Measurements from ENCODE around the gene AGTPBP1.

The AGTPBP1 gene

DNA sequence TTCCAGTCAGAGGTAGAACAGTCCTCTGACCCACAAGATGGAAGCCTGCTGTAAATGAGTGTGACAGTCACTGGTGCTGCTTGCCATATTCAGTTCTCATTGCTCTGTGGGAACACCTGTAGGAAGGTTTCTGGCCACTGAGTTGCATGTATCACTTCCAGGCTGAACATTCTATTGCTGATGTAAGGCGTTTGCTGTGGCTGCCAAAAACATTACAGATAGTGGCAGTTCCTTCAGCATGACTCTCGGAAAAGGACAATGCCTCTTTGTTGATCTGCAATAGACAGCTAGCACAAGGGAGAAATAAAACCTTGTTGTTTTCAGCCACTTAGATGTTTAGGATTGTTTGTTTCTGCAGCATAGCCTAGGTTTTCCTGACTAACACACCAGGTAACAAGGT is 217.2 kb downstream of the AGTPBP1 start:
- no peak for TF ChIP-seq CTCF (IDR thresholded peaks at IDR 0.05; ENCODE audit: low read depth, low read length)
- in situ Hi-C loops (cut with HindIII; ENCODE audit: low sequenced_read_pairs), result no loop called here
- H3K4me3 ChIP-seq (ENCODE audit: low read depth, low read length), result no peak overlapping the region
- no peak for DNase-seq (ENCODE audit: low read depth, low spot score)

DNA sequence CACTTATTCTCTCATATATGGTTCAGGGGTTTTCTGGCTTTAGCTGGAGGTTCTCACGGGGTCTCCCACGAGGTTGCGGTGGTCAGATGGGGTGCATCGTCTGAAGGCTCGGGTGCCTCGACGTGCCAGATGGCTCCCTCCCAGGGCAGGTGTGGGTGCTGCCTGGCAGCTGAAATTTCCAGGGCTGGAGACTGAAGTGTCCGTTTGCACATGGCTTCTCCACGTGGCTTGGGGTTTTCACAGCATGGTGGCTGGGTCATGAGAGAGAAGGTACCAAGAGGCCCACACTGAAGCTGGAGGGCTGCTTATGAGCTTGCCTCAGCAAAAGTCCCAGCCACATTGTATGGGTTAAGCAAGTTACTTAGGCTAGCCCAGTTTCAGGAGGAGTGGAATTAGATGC is 218.6 kb downstream of the AGTPBP1 start:
- no peak overlapping the region for H3K4me3 ChIP-seq (ENCODE audit: low read depth, low read length)
- DNase-seq (ENCODE audit: low read depth, low spot score), result no peak
- TF ChIP-seq CTCF (IDR thresholded peaks at IDR 0.05; ENCODE audit: low read depth, low read length), result no peak
- in situ Hi-C loops (cut with HindIII; ENCODE audit: low sequenced_read_pairs), result no loop called here

DNA sequence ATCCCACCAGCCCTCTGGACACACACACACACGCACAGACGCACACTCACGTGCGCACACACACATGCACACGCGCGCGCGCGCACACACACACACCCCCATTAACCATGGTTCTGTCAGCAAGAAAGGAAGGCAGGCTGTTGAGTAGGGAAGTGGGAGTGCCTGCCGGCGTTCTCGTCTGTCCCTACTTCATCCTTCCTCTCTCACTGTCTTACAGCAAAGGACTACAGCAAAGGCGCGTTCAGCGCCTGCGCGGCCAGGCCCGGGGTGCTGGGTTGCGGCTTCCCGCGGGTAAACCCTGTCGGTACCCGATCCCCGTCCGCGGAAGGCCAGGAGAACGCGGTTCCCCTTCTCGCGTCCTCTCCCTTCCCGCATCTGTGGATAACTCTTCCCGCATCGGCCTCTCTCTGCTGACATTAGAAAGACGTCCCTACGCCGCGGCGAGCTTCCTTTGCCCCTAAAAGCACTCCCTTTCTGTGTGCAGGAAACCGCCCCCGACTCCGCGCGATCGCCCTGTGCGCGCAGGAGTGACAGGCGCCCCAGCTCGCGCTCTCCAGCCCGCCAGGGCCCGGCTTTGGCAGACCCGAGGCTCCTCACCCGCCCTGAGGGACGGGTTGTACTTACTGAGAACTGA is 219.2 kb downstream of the AGTPBP1 start:
- in situ Hi-C loops (cut with HindIII; ENCODE audit: low sequenced_read_pairs), result no loop called here
- no peak for TF ChIP-seq CTCF (IDR thresholded peaks at IDR 0.05; ENCODE audit: low read depth, low read length)
- peak; percentile 43 for DNase-seq (ENCODE audit: low read depth, low spot score)
- H3K4me3 ChIP-seq (ENCODE audit: low read depth, low read length), result peak overlapping the region; percentile 46

GRCh38 chr9:85521371-85522197 is 220.2 kb downstream of the AGTPBP1 start:
- in situ Hi-C loops (cut with HindIII; ENCODE audit: low sequenced_read_pairs), result no loop called here
- TF ChIP-seq CTCF (IDR thresholded peaks at IDR 0.05; ENCODE audit: low read depth, low read length), result no peak
- no peak for DNase-seq (ENCODE audit: low read depth, low spot score)
- no peak overlapping the region for H3K4me3 ChIP-seq (ENCODE audit: low read depth, low read length)

- no peak for TF ChIP-seq CTCF (IDR thresholded peaks at IDR 0.05; ENCODE audit: low read depth, low read length)
- no peak overlapping the region for H3K4me3 ChIP-seq (ENCODE audit: low read depth, low read length)
- DNase-seq (ENCODE audit: low read depth, low spot score), result no peak
- in situ Hi-C loops (cut with HindIII; ENCODE audit: low sequenced_read_pairs), result no loop called here
Observed at GRCh38 chr9:85516976-85517637, 224.6 kb downstream of the AGTPBP1 start.

- no peak for DNase-seq (ENCODE audit: low read depth, low spot score)
- in situ Hi-C loops (cut with HindIII; ENCODE audit: low sequenced_read_pairs), result no loop called here
- TF ChIP-seq CTCF (IDR thresholded peaks at IDR 0.05; ENCODE audit: low read depth, low read length), result no peak
- no peak overlapping the region for H3K4me3 ChIP-seq (ENCODE audit: low read depth, low read length)
Observed at GRCh38 chr9:85516455-85516854, 225.3 kb downstream of the AGTPBP1 start.
